GM13976 (cell line): ENCODE results near the gene KAT6B.

Experiments
- DNase-seq: peaks from one replicate; pipeline ENCODE4 v3.0.0; 2012; ENCODE audit warnings: low spot score
- in situ Hi-C: fragments of 300-500 bp; cut with MboI; formaldehyde crosslinking; loops from one replicate; pipeline ENCODE4 v1.12.0; 2022; ENCODE audit warnings: low sequenced_read_pairs, mixed read lengths, inconsistent platforms; ENCODE audit not compliant: unreplicated experiment
- TF ChIP-seq, protein P1 (sequence below): IDR thresholded peaks from 2 replicates; pipeline ENCODE4 v1.5.1; 2012; ENCODE audit warnings: borderline replicate concordance, mild to moderate bottlenecking; ENCODE audit not compliant: insufficient read depth; ENCODE audit errors: extremely low read depth, missing control alignments, control extremely low read depth

The KAT6B gene

DNA sequence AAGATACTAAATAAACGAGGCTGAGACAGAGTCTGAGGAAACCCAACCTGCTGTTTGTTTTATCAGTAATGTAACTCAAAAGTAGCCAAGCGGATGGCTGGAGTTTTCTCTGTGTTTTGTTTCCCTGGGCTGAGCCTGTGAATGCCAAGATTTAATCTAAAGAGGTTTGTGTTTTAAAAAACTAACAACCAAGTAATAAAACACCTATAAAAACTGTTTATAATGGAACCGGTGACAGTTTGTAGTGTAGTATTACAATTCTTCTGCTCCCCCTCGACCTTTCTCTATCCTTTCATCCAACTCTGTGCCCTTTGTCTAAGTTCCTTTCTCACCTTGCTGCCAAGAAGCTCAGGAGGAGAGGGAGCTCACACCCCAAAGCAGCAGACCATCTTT is 2.6 kb upstream of the KAT6B start:
- DNase-seq = no peak
- in situ Hi-C loops = no loop called here
- TF ChIP-seq, protein P1, sequence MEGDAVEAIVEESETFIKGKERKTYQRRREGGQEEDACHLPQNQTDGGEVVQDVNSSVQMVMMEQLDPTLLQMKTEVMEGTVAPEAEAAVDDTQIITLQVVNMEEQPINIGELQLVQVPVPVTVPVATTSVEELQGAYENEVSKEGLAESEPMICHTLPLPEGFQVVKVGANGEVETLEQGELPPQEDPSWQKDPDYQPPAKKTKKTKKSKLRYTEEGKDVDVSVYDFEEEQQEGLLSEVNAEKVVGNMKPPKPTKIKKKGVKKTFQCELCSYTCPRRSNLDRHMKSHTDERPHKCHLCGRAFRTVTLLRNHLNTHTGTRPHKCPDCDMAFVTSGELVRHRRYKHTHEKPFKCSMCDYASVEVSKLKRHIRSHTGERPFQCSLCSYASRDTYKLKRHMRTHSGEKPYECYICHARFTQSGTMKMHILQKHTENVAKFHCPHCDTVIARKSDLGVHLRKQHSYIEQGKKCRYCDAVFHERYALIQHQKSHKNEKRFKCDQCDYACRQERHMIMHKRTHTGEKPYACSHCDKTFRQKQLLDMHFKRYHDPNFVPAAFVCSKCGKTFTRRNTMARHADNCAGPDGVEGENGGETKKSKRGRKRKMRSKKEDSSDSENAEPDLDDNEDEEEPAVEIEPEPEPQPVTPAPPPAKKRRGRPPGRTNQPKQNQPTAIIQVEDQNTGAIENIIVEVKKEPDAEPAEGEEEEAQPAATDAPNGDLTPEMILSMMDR = no peak

DNA sequence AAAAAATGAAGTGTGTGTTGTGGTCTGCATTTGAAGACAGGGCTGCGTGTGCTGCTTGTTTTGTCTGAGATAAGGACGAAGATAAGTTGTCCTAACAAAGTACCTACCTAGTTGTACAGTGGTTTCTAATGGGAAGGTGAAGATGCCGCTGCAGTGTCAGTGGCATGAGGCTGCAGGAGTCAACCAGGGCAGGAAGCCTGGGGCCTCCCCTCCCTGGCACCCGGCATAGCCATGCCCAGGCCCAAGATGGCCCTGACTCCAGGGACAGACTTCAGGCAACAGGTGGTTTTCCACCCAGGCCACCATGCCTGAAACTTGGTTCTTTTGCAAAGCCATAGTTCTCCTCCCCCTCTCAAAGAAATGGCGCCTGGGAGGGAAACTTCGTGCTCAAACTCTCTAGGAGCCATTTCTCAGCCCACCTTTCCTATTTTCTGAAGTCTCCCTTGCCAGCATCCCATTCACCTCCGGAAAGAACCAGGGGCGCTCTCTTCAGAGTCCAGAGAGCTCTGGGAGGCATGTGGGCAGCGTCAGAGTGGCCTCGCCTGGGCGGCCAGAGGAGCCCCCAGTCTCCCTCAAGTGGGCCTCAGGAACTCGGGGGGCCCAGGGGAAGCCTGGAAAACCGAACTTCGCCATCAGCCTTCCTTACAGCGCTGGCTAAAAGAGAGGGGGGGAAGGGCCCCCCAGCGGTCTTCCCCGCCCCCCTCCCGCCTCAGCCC is 2.1 kb upstream of the KAT6B start:
- no peak for DNase-seq
- in situ Hi-C loops = no loop called here
- TF ChIP-seq, protein P1 = no peak

- DNase-seq = peak; percentile 72
- TF ChIP-seq, protein P1 = no peak
- in situ Hi-C loops = no loop called here
These were observed 1.5 kb upstream of the KAT6B start for GRCh38 chr10:74824900-74825370.

DNA sequence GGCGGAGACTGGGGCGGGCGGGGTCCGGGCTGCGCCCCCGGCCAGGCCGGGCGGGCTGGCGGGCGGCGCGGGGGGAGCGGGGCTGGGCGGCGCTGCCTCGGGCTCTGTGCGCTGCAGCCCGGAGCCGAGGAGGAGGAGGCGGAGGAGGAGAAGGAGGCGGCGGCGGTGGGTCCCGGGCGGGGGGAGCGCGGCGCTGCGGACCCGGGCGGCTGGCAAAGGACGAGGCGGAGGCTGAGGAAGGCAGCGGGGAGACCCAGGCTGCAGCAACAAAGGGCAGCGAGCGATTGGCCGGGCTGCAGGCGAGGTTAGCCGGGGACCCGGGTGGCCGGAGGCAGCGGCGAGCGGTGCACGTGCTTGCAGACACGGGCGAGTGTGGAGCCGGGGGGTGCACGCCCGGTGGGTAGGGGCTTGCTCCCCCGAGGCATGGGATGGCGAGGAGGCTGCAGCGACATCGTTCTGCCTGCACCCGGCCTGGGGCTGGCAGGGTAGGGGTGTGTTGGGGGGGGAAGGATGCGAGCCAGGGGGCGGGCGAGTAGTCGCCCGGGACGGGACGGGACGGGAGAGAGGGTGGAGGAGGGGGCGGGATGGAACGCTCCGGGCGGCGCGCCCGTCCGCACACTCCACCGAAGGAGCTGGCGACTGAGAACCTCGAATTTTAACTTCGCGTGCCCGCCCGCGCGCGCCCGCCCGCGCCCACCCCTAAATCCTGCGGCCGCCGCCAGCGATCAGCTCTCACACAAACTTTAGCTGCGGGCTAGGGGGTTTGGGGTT is 844 bp upstream of the KAT6B start:
- DNase-seq = peak; percentile 65
- in situ Hi-C loops = no loop called here
- TF ChIP-seq, protein P1 = no peak

- in situ Hi-C loops = no loop called here
- TF ChIP-seq, protein P1 = no peak
- no peak for DNase-seq
These were observed 643 bp downstream of the KAT6B start for GRCh38 chr10:74827045-74827441.

- in situ Hi-C loops = no loop called here
- DNase-seq = no peak
- TF ChIP-seq, protein P1 = no peak
These were observed 1.3 kb downstream of the KAT6B start for GRCh38 chr10:74827694-74828093.
